Stomach (tissue), 9 donors: Measurements from ENCODE around the gene TTC24. TPM values are rescaled to one million over a fixed set of nuclear protein-coding genes. Genes with fewer than 3 reads are reported as not detected.

Source experiments
- DNase-seq, 2 donors: peaks; one replicate each; pipeline versions ENCODE4 v3.0.0 to v3.0.0-alpha.2; 2013 to 2019
- H3K27ac ChIP-seq, 5 donors: fragments of 200-600 bp in 4 of 5; sonication (generic) in 4 of 5; one replicate each; pipeline ENCODE4 v1.5.1; 2013 to 2019; ENCODE audit warnings: mild to moderate bottlenecking in 1 of 5, moderate library complexity in 1 of 5
- H3K27me3 ChIP-seq, 3 donors: fragments of 200-600 bp; sonication (generic); one replicate each; pipeline ENCODE4 v1.5.1; 2017 to 2019; ENCODE audit warnings: mixed run types in 1 of 3
- H3K36me3 ChIP-seq, 4 donors: fragments of 200-600 bp; sonication (generic); 1 replicate in 3 of 4; 2 replicates in 1 of 4; pipeline ENCODE4 v1.5.1; 2016 to 2019
- H3K4me1 ChIP-seq, 4 donors: fragments of 200-600 bp; sonication (generic); one replicate each; pipeline ENCODE4 v1.5.1; 2016 to 2019
- H3K4me3 ChIP-seq, 4 donors: fragments of 200-600 bp; sonication (generic) in 3 of 4; one replicate each; pipeline ENCODE4 v1.5.1; 2016 to 2019; ENCODE audit warnings: mild to moderate bottlenecking in 1 of 4
- H3K9me3 ChIP-seq, 4 donors: fragments of 200-600 bp; sonication (generic); one replicate each; pipeline ENCODE4 v1.5.1; 2016 to 2019
- CTCF ChIP-seq, 7 experiments: fragments of 450-650 bp in 4 of 7; fragments of 200-600 bp in 3 of 7; sonication (generic) in 3 of 7; IDR thresholded peaks; one replicate each; pipeline ENCODE4 v1.5.1; 2016 to 2019; ENCODE audit warnings: antibody characterized with exemption in 7 of 7, control low read depth in 2 of 7, mild to moderate bottlenecking in 1 of 7
- EP300 ChIP-seq: sonication (generic); formaldehyde crosslinking; IDR thresholded peaks from one replicate; pipeline ENCODE4 v1.6.1; 2017; ENCODE audit warnings: antibody characterized with exemption
- POLR2A ChIP-seq, 4 donors: fragments of 450-650 bp; IDR thresholded peaks; one replicate each; pipeline ENCODE4 v1.6.1; 2016; ENCODE audit warnings: antibody characterized with exemption in 4 of 4, control low read depth in 2 of 4, mild to moderate bottlenecking in 1 of 4, moderate library complexity in 1 of 4
- POLR2AphosphoS5 ChIP-seq, 3 donors: sonication (generic); formaldehyde crosslinking; IDR thresholded peaks; one replicate each; pipeline ENCODE4 v1.6.1; 2016; ENCODE audit warnings: antibody characterized with exemption in 3 of 3
- WGBS, 5 donors: extraction: QIAGEN DNeasy Blood & Tissue Kit in 3 of 5; methylation state at CpG; one replicate each; pipeline versions ENCODE4 v1.1.5 to v1.1.7; 2013 to 2018; 5-methylcytosine and 5-hydroxymethylcytosine counted together
- intact Hi-C: fragments of 100-400 bp; cut with DNase I; formaldehyde crosslinking; loops from one replicate; pipeline ENCODE4 v1.15.1; 2023; ENCODE audit warnings: low total_unique reads
- polyA plus RNA-seq, 3 donors: library from polyadenylated mRNA; stranded (reverse); fragments of 200-250 nt; gene quantifications; one replicate each; pipeline ENCODE4 v1.2.3, GENCODE V29; 2013
- total RNA-seq, 5 donors: library from RNA; depleted of rRNA; stranded (reverse); fragments of >200 nt; gene quantifications; one replicate each; pipeline versions ENCODE4 v1.1.0 to v1.2.3, GENCODE V29; 2014 to 2016
- donor health status: healthy with polysubstance abuse.
- donor health status: Bipolar disorder and iron deficiency.
- donor health status: healthy.

The TTC24 gene
- total and polyA plus RNA-seq, 8 donors, result 0.55 TPM; not detected in 7

GRCh38 chr1:156571261-156571852 lies 8.2 kb upstream of the TTC24 start:
- 5 to 11% (median 10%) methylated on average over 4 of the region's 4 CpGs for WGBS, 5 donors
- peak in 1 of 3 donors; percentile 49 for TF ChIP-seq POLR2AphosphoS5 (IDR thresholded peaks at IDR 0.05)
- no peak for TF ChIP-seq CTCF (IDR thresholded peaks at IDR 0.05)
- Histone ChIP-seq H3K36me3 (no peaks in the 10 kb centered on the region), H3K9me3 (no peaks in the 10 kb centered on the region), H3K4me3 (peak overlapping the region in 2 of 4 donors; percentile 49), H3K27ac (peak overlapping the region; percentile 58 to 84 (median 72)), H3K27me3 (peaks cover 0 to 14% (median 0%) of the 10 kb centered on the region in 3 donors), H3K4me1 (peaks cover 11 to 29% (median 12%) of the 10 kb centered on the region in 4 donors)
- peak in 1 of 2 donors; percentile 85 for DNase-seq
- intact Hi-C loops, result no loop called here

- 0 to 3% (median 2%) methylated on average over 27 to 38 of the region's 38 CpGs for WGBS, 5 donors
- peaks cover 0 to 14% (median 0%) of the 10 kb centered on the region in 3 donors for H3K27me3 ChIP-seq
- intact Hi-C loops, result no loop called here
- DNase-seq, result peak; percentile 90 to 96
- peak within 1 kb of the TSS; percentile 58 to 84 (median 72) for H3K27ac ChIP-seq
- H3K9me3 ChIP-seq, result no peaks in the 10 kb centered on the region
- TF ChIP-seq CTCF (IDR thresholded peaks at IDR 0.05) (no peak), POLR2AphosphoS5 (IDR thresholded peaks at IDR 0.05) (peak in 1 of 3 donors; percentile 63)
- H3K4me3 ChIP-seq, result peak within 1 kb of the TSS; percentile 38 to 54 (median 49)
- H3K36me3 ChIP-seq, result no peaks in the 10 kb centered on the region
- peaks cover 11 to 29% (median 12%) of the 10 kb centered on the region in 4 donors for H3K4me1 ChIP-seq
Measured at GRCh38 chr1:156571919-156572662, 7.4 kb upstream of the TTC24 start, which contains the start of gene IQGAP3. TSS of gene IQGAP3 (minus strand) at chr1:156572565. CDS start at chr1:156572529, 36 bp downstream.

GRCh38 chr1:156572663-156573018 lies 6.9 kb upstream of the TTC24 start:
- peak overlapping the region in 3 of 5 donors; percentile 70 to 84 (median 72) for H3K27ac ChIP-seq
- intact Hi-C loops, result no loop called here
- WGBS, 5 donors, result 34 to 40% (median 37%) methylated on average over 10 of the region's 10 CpGs
- no peaks in the 10 kb centered on the region for H3K9me3 ChIP-seq
- TF ChIP-seq EP300 (no peak), POLR2A (IDR thresholded peaks at IDR 0.05) (no peak), POLR2AphosphoS5 (IDR thresholded peaks at IDR 0.05) (no peak), CTCF (IDR thresholded peaks at IDR 0.05) (no peak)
- peaks cover 0 to 14% (median 0%) of the 10 kb centered on the region in 3 donors for H3K27me3 ChIP-seq
- H3K4me3 ChIP-seq, result peak overlapping the region; percentile 38 to 54 (median 49)
- no peak for DNase-seq
- peaks cover 11 to 29% (median 13%) of the 10 kb centered on the region in 4 donors for H3K4me1 ChIP-seq
- H3K36me3 ChIP-seq, result no peaks in the 10 kb centered on the region

- no peaks in the 10 kb centered on the region for H3K9me3 ChIP-seq
- H3K36me3 ChIP-seq, result no peaks in the 10 kb centered on the region
- 50 to 72% (median 65%) methylated on average over 2 of the region's 2 CpGs for WGBS, 5 donors
- intact Hi-C loops, result no loop called here
- no peak overlapping the region for H3K4me3 ChIP-seq
- peaks cover 0 to 14% (median 0%) of the 10 kb centered on the region in 3 donors for H3K27me3 ChIP-seq
- no peak for DNase-seq
- no peak for TF ChIP-seq CTCF (IDR thresholded peaks at IDR 0.05)
- no peak for TF ChIP-seq POLR2A (IDR thresholded peaks at IDR 0.05)
- no peak for TF ChIP-seq POLR2AphosphoS5 (IDR thresholded peaks at IDR 0.05)
- TF ChIP-seq EP300, result no peak
- H3K4me1 ChIP-seq, result peaks cover 11 to 29% (median 14%) of the 10 kb centered on the region in 4 donors
- no peak overlapping the region for H3K27ac ChIP-seq
Measured at GRCh38 chr1:156574039-156574633, 5.4 kb upstream of the TTC24 start.
